OCI-LY3 (cell line): ENCODE data around the gene DLX2.

Experiments used
- H2AFZ ChIP-seq: fragments of 200-600, 300-600 bp; shearing (Covaris generic); 2 replicates; pipeline ENCODE4 v1.6.0; 2014; ENCODE audit warnings: antibody characterized with exemption, low read depth, low read length
- H3K27ac ChIP-seq: fragments of 200-600, 300-600 bp; sonication (generic); 2 replicates; pipeline ENCODE4 v1.5.1; 2014; ENCODE audit warnings: mild to moderate bottlenecking, low read length, moderate library complexity, mixed read lengths
- H3K27me3 ChIP-seq: fragments of 200-600, 300-600 bp; sonication (generic); 2 replicates; pipeline ENCODE4 v1.6.1; 2014; ENCODE audit warnings: low read depth, low read length, mixed read lengths
- H3K36me3 ChIP-seq: fragments of 200-600, 300-600 bp; sonication (generic); replicated peaks from 2 replicates; pipeline ENCODE3; 2014; ENCODE audit warnings: low read depth, low read length, mixed read lengths
- H3K4me1 ChIP-seq: fragments of 300-600, 200-600 bp; sonication (generic); 2 replicates; pipeline ENCODE4 v1.6.1; 2014; ENCODE audit warnings: low read length, mixed read lengths
- H3K4me2 ChIP-seq: fragments of 200-600, 300-600 bp; sonication (generic); 2 replicates; pipeline ENCODE4 v1.6.1; 2014; ENCODE audit warnings: low read length, mixed read lengths
- H3K4me3 ChIP-seq: fragments of 300-600, 200-600 bp; sonication (generic); 2 replicates; pipeline ENCODE4 v1.5.1; 2014; ENCODE audit warnings: antibody characterized with exemption, mild to moderate bottlenecking, low read length, moderate library complexity
- H3K79me2 ChIP-seq: fragments of 300-600, 200-600 bp; shearing (Covaris generic); 2 replicates; pipeline ENCODE4 v1.6.1; 2014; ENCODE audit warnings: mild to moderate bottlenecking, low read length, mixed read lengths
- H3K9ac ChIP-seq: fragments of 300-600, 200-600 bp; shearing (Covaris generic); 2 replicates; pipeline ENCODE4 v1.6.0; 2014; ENCODE audit warnings: mild to moderate bottlenecking, low read length, moderate library complexity
- H3K9me3 ChIP-seq: fragments of 200-600, 300-600 bp; shearing (Covaris generic); 2 replicates; pipeline ENCODE4 v1.6.1; 2014; ENCODE audit warnings: low read length, mixed read lengths; ENCODE audit not compliant: insufficient read depth
- H4K20me1 ChIP-seq: fragments of 200-600, 300-600 bp; sonication (generic); 2 replicates; pipeline ENCODE4 v1.6.1; 2016; ENCODE audit warnings: low read length, mixed read lengths; ENCODE audit not compliant: insufficient read depth
- CTCF ChIP-seq: fragments of 200-600, 300-600 bp; sonication (generic); IDR thresholded peaks from 2 replicates; pipeline ENCODE4 v1.5.1; 2014; ENCODE audit warnings: antibody characterized with exemption, low read length, low read depth
- EZH2phosphoT487 ChIP-seq: fragments of 200-600 bp; shearing (Covaris generic); IDR thresholded peaks from 2 replicates; pipeline ENCODE4 v1.6.1; 2018; ENCODE audit warnings: antibody characterized with exemption, mixed run types, low read depth

The DLX2 gene

GRCh38 chr2:172084645-172085459, 17.8 kb downstream of the DLX2 start:
- Histone ChIP-seq H3K27ac (no peak overlapping the region), H3K4me1 (no peaks in the 10 kb centered on the region; the same call in 1 of the 2 replicates), H3K9me3 (no peaks in the 10 kb centered on the region), H3K4me3 (peak overlapping the region; percentile 92), H3K36me3 (no peaks in the 10 kb centered on the region), H3K9ac (peak overlapping the region; percentile 59), H3K4me2 (peak overlapping the region; percentile 93), H4K20me1 (no peaks in the 10 kb centered on the region), H3K79me2 (no peaks in the 10 kb centered on the region), H2AFZ (peak overlapping the region; percentile 78), H3K27me3 (no peaks in the 10 kb centered on the region)
- TF ChIP-seq EZH2phosphoT487 (no peak), CTCF (no peak)

GRCh38 chr2:172084395-172084644, 18.4 kb downstream of the DLX2 start:
- Histone ChIP-seq H2AFZ (peak overlapping the region; percentile 78; the same call in 1 of the 2 replicates), H3K9ac (peak overlapping the region; percentile 59; the same call in 1 of the 2 replicates), H3K27ac (no peak overlapping the region), H3K27me3 (no peaks in the 10 kb centered on the region), H4K20me1 (no peaks in the 10 kb centered on the region), H3K79me2 (no peaks in the 10 kb centered on the region), H3K36me3 (no peaks in the 10 kb centered on the region), H3K9me3 (no peaks in the 10 kb centered on the region), H3K4me1 (no peaks in the 10 kb centered on the region; the same call in 1 of the 2 replicates), H3K4me3 (peak overlapping the region; percentile 92), H3K4me2 (peak overlapping the region; percentile 93)
- TF ChIP-seq CTCF (no peak), EZH2phosphoT487 (no peak)

GRCh38 chr2:172083628-172084394, 18.9 kb downstream of the DLX2 start:
- Histone ChIP-seq H3K4me1 (no peaks in the 10 kb centered on the region; the same call in 1 of the 2 replicates), H3K9ac (no peak overlapping the region), H3K36me3 (no peaks in the 10 kb centered on the region), H3K9me3 (no peaks in the 10 kb centered on the region), H3K27me3 (no peaks in the 10 kb centered on the region), H3K4me2 (peak overlapping the region; percentile 93), H2AFZ (peak overlapping the region; percentile 78; the same call in 1 of the 2 replicates), H3K79me2 (no peaks in the 10 kb centered on the region), H3K4me3 (peak overlapping the region; percentile 92), H4K20me1 (no peaks in the 10 kb centered on the region), H3K27ac (no peak overlapping the region)
- TF ChIP-seq EZH2phosphoT487 (no peak), CTCF (no peak)

- no peak overlapping the region for H3K27ac ChIP-seq
- H2AFZ ChIP-seq = no peak overlapping the region
- no peaks in the 10 kb centered on the region for H3K36me3 ChIP-seq
- H3K4me1 ChIP-seq = no peaks in the 10 kb centered on the region; the same call in 1 of the 2 replicates
- no peaks in the 10 kb centered on the region for H3K27me3 ChIP-seq
- H4K20me1 ChIP-seq = no peaks in the 10 kb centered on the region
- H3K4me2 ChIP-seq = no peak overlapping the region
- H3K9ac ChIP-seq = no peak overlapping the region
- no peaks in the 10 kb centered on the region for H3K79me2 ChIP-seq
- H3K9me3 ChIP-seq = no peaks in the 10 kb centered on the region
- H3K4me3 ChIP-seq = no peak overlapping the region
- TF ChIP-seq EZH2phosphoT487 (no peak), CTCF (no peak)
These were observed 19.6 kb downstream of the DLX2 start for GRCh38 chr2:172082944-172083627.
